B cell (primary cell): ENCODE data around the gene NCAPG2. TPM values are rescaled to one million over a fixed set of nuclear protein-coding genes. Genes with fewer than 3 reads are reported as not detected.

Experiments used
- ATAC-seq: fragments of 200-7000 bp; cut with Tn5 transposase; one replicate; pipeline ENCODE4 v1.10.0; 2021; ENCODE audit warnings: low read depth, mild to moderate bottlenecking, moderate number of reproducible peaks, moderate library complexity
- CTCF ChIA-PET: fragments of 350-600 bp; sonication (Branson Sonifier 250); formaldehyde crosslinking; loops from one replicate; lab custom pipeline; 2021; ENCODE audit warnings: antibody characterized with exemption, inconsistent platforms; lab: Charles Lee
- POLR2A ChIA-PET: fragments of 350-600 bp; sonication (Branson Sonifier 250); formaldehyde crosslinking; loops from one replicate; lab custom pipeline; 2021; ENCODE audit warnings: antibody characterized with exemption; lab: Charles Lee
- DNase-seq: peaks from one replicate; pipeline ENCODE4 v3.0.0; 2013
- H2AFZ ChIP-seq: 2 replicates; pipeline ENCODE4 v1.6.1; 2012; ENCODE audit warnings: mild to moderate bottlenecking, low read depth, low read length; ENCODE audit not compliant: insufficient read depth, poor library complexity, severe bottlenecking
- H3K27ac ChIP-seq, 2 donors: 1 replicate in 1 of 2; 2 replicates in 1 of 2; pipeline ENCODE4 v1.5.1; 2012 to 2013; ENCODE audit warnings: low read length in 2 of 2, mild to moderate bottlenecking in 2 of 2, moderate library complexity in 1 of 2
- H3K27me3 ChIP-seq, 4 experiments: fragments of 200-600 bp in 1 of 4; sonication (generic) in 1 of 4; replicated peaks in 1 of 4; 1 replicate in 2 of 4; 2 replicates in 2 of 4; pipeline versions ENCODE4 v1.6.1 to v1.7.0; 2013 to 2016; ENCODE audit warnings: low read length in 3 of 4, mild to moderate bottlenecking in 2 of 4, mixed read lengths in 1 of 4, moderate library complexity in 1 of 4; ENCODE audit not compliant: insufficient read depth in 4 of 4, control insufficient read depth in 3 of 4; ENCODE audit errors: control extremely low read depth in 1 of 4
- H3K36me3 ChIP-seq, 2 experiments: replicated peaks in 1 of 2; 1 replicate in 1 of 2; 2 replicates in 1 of 2; pipeline versions ENCODE4 v1.6.1 to v1.7.1; 2013; ENCODE audit warnings: low read length in 1 of 2; ENCODE audit not compliant: insufficient read depth in 2 of 2, control insufficient read depth in 1 of 2; ENCODE audit errors: control extremely low read depth in 1 of 2, extremely low read depth in 1 of 2
- H3K4me1 ChIP-seq, 2 donors: fragments of 200-600 bp in 1 of 2; sonication (generic) in 1 of 2; 1 replicate in 1 of 2; 2 replicates in 1 of 2; pipeline versions ENCODE4 v1.5.1 to v1.6.1; 2013 to 2017; ENCODE audit warnings: low read length in 2 of 2; ENCODE audit not compliant: control insufficient read depth in 2 of 2, insufficient read depth in 2 of 2
- H3K4me2 ChIP-seq: replicated peaks from 2 replicates; pipeline ENCODE3; 2012; ENCODE audit warnings: mild to moderate bottlenecking, low read depth, low read length; ENCODE audit not compliant: poor library complexity, severe bottlenecking
- H3K4me3 ChIP-seq, 5 experiments: fragments of 200-600 bp in 1 of 5; sonication (generic) in 1 of 5; 1 replicate in 3 of 5; 2 replicates in 2 of 5; pipeline versions ENCODE4 v1.5.1 to v1.7.0; 2011 to 2016; ENCODE audit warnings: low read length in 4 of 5, mild to moderate bottlenecking in 4 of 5, low read depth in 2 of 5, control low read depth in 1 of 5, moderate library complexity in 1 of 5; ENCODE audit not compliant: insufficient read depth in 1 of 5; ENCODE audit errors: control extremely low read depth in 1 of 5, extremely low read depth in 1 of 5
- H3K79me2 ChIP-seq: fragments of 200-600 bp; sonication (generic); one replicate; pipeline ENCODE4 v1.6.0; 2016; ENCODE audit warnings: low read length; ENCODE audit not compliant: control insufficient read depth, insufficient read depth
- H3K9ac ChIP-seq: fragments of 200-600 bp; sonication (generic); 2 replicates; pipeline ENCODE4 v1.6.1; 2017; ENCODE audit warnings: mild to moderate bottlenecking, low read length, moderate library complexity
- H3K9me3 ChIP-seq, 3 donors: one replicate each; pipeline versions ENCODE4 v1.6.1 to v1.7.1; 2013; ENCODE audit warnings: low read length in 2 of 3; ENCODE audit not compliant: control insufficient read depth in 2 of 3, insufficient read depth in 1 of 3; ENCODE audit errors: control extremely low read depth in 1 of 3
- H4K20me1 ChIP-seq: 2 replicates; pipeline ENCODE4 v1.6.0; 2012; ENCODE audit warnings: mild to moderate bottlenecking, low read length; ENCODE audit not compliant: insufficient read depth, control insufficient read depth, poor library complexity, severe bottlenecking
- H3K27ac Mint-ChIP-seq: one replicate; pipeline ENCODE4 v1.8.0; 2021; ENCODE audit warnings: mixed read lengths
- H3K27me3 Mint-ChIP-seq: one replicate; pipeline ENCODE4 v1.8.0; 2021; ENCODE audit warnings: mixed read lengths
- H3K4me1 Mint-ChIP-seq: one replicate; pipeline ENCODE4 v1.8.0; 2021; ENCODE audit warnings: mixed read lengths
- H3K4me3 Mint-ChIP-seq: one replicate; pipeline ENCODE4 v1.8.0; 2021; ENCODE audit warnings: mixed read lengths
- H3K9me3 Mint-ChIP-seq: one replicate; pipeline ENCODE4 v1.8.0; 2022; ENCODE audit warnings: mixed read lengths; ENCODE audit not compliant: insufficient read depth
- EZH2 ChIP-seq: IDR thresholded peaks from 2 replicates; pipeline ENCODE4 v1.6.1; 2012; ENCODE audit warnings: borderline replicate concordance, low read depth, mild to moderate bottlenecking, moderate library complexity, low read length; ENCODE audit not compliant: insufficient read depth, poor library complexity, severe bottlenecking
- WGBS: methylation state at CpG from one replicate; pipeline ENCODE4 v1.1.5; 2013; ENCODE audit warnings: missing lambda C conversion rate; ENCODE audit not compliant: insufficient coverage; 5-methylcytosine and 5-hydroxymethylcytosine counted together
- intact Hi-C: fragments of 100-400 bp; cut with micrococcal nuclease; formaldehyde crosslinking; loops from one replicate; pipeline ENCODE4 v1.10.0; 2022
- polyA plus RNA-seq: library from polyadenylated mRNA; depleted of rRNA; stranded (reverse); fragments of >200 nt; gene quantifications from 2 replicates; pipeline ENCODE4 v1.2.3, GENCODE V29; 2012
- total RNA-seq, 2 donors: library from RNA; stranded (reverse); fragments of 120-200 nt in 1 of 2; gene quantifications; 1 replicate in 1 of 2; 2 replicates in 1 of 2; pipeline versions ENCODE4 v1.2.3 to v1.2.4, GENCODE V29; 2013 to 2022
- TF ChIP-seq, protein P1 (sequence below): fragments of 200-600 bp; IDR thresholded peaks from one replicate; pipeline ENCODE4 v1.8.0; 2022; ENCODE audit warnings: antibody characterized with exemption, mild to moderate bottlenecking

The NCAPG2 gene
- total and polyA plus RNA-seq, 2 donors (not counting 1 experiment from before 2014, with no cell fraction given) = 2.9 to 9.8 TPM

DNA sequence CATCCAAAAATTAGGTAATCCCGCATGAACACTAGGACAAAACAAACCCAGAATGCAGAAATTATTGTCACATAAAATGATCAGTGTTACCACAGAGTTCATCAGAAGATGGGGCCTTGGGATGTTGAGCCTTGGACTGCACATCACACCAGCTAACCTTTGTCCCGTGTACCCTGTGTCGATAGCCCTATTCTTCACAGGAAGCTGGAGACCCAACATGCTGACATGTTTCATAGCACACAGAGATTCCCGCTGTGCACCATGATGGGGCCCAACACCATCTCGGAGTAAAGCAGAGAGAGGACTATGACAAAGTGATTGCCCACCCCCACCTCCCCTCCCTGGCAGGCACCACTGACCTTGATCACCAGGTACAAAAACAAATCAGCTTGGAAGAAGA is 121.5 kb downstream of the NCAPG2 start:
- Histone ChIP-seq H3K9ac (no peak overlapping the region), H3K36me3 (no peaks in the 10 kb centered on the region), H3K27me3 (peaks cover 0 to 41% (median 27%) of the 10 kb centered on the region in 4 experiments), H3K27ac (no peak overlapping the region), H3K4me3 (no peak overlapping the region), H3K9me3 (peaks cover 0 to 20% (median 16%) of the 10 kb centered on the region in 3 donors), H2AFZ (no peak overlapping the region), H3K79me2 (no peaks in the 10 kb centered on the region), H4K20me1 (no peaks in the 10 kb centered on the region), H3K4me1 (peaks cover 13 to 21% of the 10 kb centered on the region in 2 donors), H3K4me2 (no peak overlapping the region)
- DNase-seq (no peak), ATAC-seq (no peak)
- no peak for TF ChIP-seq EZH2
- TF ChIP-seq, protein P1, sequence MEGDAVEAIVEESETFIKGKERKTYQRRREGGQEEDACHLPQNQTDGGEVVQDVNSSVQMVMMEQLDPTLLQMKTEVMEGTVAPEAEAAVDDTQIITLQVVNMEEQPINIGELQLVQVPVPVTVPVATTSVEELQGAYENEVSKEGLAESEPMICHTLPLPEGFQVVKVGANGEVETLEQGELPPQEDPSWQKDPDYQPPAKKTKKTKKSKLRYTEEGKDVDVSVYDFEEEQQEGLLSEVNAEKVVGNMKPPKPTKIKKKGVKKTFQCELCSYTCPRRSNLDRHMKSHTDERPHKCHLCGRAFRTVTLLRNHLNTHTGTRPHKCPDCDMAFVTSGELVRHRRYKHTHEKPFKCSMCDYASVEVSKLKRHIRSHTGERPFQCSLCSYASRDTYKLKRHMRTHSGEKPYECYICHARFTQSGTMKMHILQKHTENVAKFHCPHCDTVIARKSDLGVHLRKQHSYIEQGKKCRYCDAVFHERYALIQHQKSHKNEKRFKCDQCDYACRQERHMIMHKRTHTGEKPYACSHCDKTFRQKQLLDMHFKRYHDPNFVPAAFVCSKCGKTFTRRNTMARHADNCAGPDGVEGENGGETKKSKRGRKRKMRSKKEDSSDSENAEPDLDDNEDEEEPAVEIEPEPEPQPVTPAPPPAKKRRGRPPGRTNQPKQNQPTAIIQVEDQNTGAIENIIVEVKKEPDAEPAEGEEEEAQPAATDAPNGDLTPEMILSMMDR = no peak
- Mint-ChIP-seq H3K9me3 (peaks cover 10% of the 10 kb centered on the region), H3K4me3 (no peak overlapping the region), H3K27me3 (peaks cover 37% of the 10 kb centered on the region), H3K27ac (no peak overlapping the region), H3K4me1 (peaks cover 17% of the 10 kb centered on the region)
- intact Hi-C loops = no loop called here
- POLR2A ChIA-PET = no interaction called here
- WGBS = 80% methylated on average over 5 of the region's 5 CpGs
- CTCF ChIA-PET = no interaction called here

DNA sequence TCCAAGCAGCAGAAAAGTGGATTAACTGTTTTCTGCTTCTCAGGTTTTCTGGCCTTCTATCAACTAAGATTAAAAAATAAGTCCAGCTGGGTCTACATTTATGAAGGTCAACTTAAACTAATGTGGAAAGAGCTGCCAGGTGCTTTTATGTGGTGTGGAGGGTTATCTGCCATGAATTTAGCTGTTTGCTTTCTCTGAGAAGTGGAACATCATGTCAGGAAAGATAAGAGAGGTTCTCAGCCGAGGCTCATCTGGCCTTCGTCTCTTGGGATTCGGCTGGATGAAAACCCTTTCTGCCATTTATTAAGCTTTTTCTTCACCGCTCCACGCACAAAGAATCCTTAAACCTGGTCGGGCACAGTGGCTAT is 122.5 kb downstream of the NCAPG2 start:
- no peak overlapping the region for H3K4me3 Mint-ChIP-seq
- WGBS = 96% methylated on average over 6 of the region's 6 CpGs
- ATAC-seq = no peak

More for the DNA sequence above, 122.5 kb downstream of the NCAPG2 start:
- Histone ChIP-seq H3K36me3 (no peaks in the 10 kb centered on the region), H3K79me2 (no peaks in the 10 kb centered on the region), H3K4me2 (no peak overlapping the region), H3K9ac (no peak overlapping the region), H3K4me3 (no peak overlapping the region), H3K4me1 (peaks cover 13 to 21% of the 10 kb centered on the region in 2 donors), H2AFZ (no peak overlapping the region), H3K27me3 (peaks cover 0 to 39% (median 26%) of the 10 kb centered on the region in 4 experiments), H3K9me3 (peaks cover 0 to 18% (median 16%) of the 10 kb centered on the region in 3 donors), H4K20me1 (no peaks in the 10 kb centered on the region), H3K27ac (no peak overlapping the region)
- no peak overlapping the region for H3K27ac Mint-ChIP-seq
- intact Hi-C loops = no loop called here
- H3K9me3 Mint-ChIP-seq = peaks cover 10% of the 10 kb centered on the region
- TF ChIP-seq, protein P1 = no peak
- TF ChIP-seq EZH2 = no peak
- DNase-seq = no peak
- peaks cover 37% of the 10 kb centered on the region for H3K27me3 Mint-ChIP-seq
- peaks cover 17% of the 10 kb centered on the region for H3K4me1 Mint-ChIP-seq
- ChIA-PET CTCF (no interaction called here), POLR2A (no interaction called here)
